EL (cell line): Measurements from ENCODE around the gene PRKCB.

Source experiments
- DNase-seq: peaks from one replicate; pipeline ENCODE4 v3.0.0-alpha.2; 2016

The PRKCB gene

DNA sequence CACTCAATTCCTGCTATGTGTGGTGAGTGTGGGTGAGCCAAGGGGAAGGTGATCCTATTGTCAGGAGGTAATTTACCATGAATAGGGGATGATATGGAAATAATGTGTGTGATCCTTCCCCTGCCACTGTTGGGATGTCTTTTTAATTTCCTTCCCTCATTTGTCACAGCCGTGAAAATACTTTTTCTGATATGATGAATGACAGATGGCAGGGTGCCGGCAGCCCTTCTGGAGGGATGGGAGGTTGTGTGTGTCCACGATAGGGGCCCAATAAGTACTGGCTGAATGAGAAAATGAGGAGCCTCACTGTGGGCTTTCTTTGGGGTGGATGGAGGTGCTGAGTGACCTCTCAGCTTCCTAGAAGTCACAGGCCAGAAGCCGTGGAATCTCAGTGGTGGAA is 109.5 kb downstream of the PRKCB start:
- DNase-seq = no peak

DNA sequence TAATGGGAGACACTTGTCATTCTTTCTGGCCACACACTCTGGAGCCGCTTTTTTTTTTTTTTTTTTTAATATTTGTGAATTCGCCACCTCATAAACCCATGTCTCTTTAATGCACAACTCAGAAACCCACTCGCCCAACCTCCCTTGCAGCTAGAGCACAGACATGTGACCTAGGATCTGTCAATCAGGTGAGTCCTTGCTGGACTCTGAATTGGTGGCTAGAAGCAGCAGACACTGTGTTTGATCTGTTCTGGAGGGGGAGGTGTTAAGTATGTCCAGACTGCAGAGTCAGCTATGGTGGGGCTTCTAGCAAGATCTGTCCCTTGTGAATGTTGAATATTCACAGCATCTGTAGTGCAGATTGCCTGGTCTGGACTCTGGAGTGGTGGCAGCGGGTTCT is 112.1 kb downstream of the PRKCB start:
- no peak for DNase-seq

DNA sequence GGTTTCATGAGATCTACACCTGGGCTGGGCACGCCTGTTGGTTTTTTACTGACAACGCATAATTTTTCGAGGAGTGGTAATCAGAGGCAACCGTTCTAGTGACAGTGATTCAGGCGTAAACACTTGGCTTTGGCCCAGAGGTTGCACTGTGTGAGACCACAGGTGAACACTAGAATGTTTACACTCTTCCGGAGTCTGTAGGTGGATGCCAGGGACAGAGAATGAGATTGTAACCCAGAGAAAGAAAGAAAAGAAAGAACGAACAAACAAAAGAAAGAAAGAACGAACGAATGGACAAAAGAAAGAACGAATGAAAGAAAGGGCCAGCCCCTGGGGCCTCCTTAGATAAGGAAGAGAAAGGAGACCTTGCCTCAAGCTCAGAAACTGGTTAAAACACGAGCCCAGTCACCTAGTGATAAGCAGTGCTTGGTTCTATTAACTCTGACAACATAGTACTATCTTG is 113.2 kb downstream of the PRKCB start:
- no peak for DNase-seq

- DNase-seq = no peak
Measured at GRCh38 chr16:23949630-23950290, 114.0 kb downstream of the PRKCB start.

- no peak for DNase-seq
Measured at GRCh38 chr16:23950291-23950894, 114.6 kb downstream of the PRKCB start.

- no peak for DNase-seq
Measured at GRCh38 chr16:23950898-23951297, 115.1 kb downstream of the PRKCB start.

GRCh38 chr16:23952128-23952970 is 116.6 kb downstream of the PRKCB start:
- DNase-seq = peak; percentile 31

GRCh38 chr16:23952971-23953300 is 117.2 kb downstream of the PRKCB start:
- no peak for DNase-seq

- no peak for DNase-seq
Measured at GRCh38 chr16:23953476-23953875, 117.7 kb downstream of the PRKCB start.

DNA sequence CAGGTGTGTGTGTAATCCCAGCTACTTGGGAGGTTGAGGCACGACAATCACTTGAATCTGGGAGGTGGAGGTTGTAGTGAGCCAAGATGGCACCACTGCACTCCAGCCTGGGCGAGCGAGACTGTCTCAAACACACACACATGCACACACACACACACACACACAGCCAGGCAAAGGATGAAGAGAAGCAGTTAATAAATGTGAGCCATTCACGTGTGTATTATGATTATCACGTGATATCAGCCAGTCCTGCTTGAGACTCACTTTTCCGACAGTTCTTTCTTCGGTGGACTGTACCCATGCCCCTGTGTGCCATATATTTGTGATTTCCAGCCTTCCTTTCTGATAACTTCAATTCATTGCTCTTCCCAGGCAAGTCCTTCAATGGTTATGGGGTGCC is 119.3 kb downstream of the PRKCB start:
- DNase-seq = no peak

GRCh38 chr16:23957287-23957686 is 121.5 kb downstream of the PRKCB start:
- DNase-seq = no peak

- no peak for DNase-seq
Measured at GRCh38 chr16:23959072-23959751, 123.4 kb downstream of the PRKCB start.

DNA sequence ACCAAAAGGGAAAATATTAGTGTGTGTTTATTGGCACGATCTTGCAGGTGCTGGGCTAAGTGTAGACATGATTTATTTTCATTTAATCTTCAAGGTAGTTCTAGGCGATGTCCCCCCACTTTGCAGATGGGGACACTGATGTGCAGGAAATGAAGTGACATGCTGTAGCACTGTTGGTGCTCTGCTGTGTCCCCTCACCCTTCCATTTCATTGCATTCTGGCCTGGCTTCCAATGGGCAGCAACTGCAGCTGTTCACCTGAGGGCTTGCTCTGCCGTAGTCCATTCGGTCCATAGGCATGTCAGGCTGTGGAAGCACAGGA is 123.9 kb downstream of the PRKCB start:
- DNase-seq = no peak

GRCh38 chr16:23960081-23960885 is 124.5 kb downstream of the PRKCB start:
- DNase-seq = no peak

GRCh38 chr16:23962001-23962400 is 126.2 kb downstream of the PRKCB start:
- DNase-seq = no peak

GRCh38 chr16:23964136-23964535 is 128.4 kb downstream of the PRKCB start:
- DNase-seq = no peak

DNA sequence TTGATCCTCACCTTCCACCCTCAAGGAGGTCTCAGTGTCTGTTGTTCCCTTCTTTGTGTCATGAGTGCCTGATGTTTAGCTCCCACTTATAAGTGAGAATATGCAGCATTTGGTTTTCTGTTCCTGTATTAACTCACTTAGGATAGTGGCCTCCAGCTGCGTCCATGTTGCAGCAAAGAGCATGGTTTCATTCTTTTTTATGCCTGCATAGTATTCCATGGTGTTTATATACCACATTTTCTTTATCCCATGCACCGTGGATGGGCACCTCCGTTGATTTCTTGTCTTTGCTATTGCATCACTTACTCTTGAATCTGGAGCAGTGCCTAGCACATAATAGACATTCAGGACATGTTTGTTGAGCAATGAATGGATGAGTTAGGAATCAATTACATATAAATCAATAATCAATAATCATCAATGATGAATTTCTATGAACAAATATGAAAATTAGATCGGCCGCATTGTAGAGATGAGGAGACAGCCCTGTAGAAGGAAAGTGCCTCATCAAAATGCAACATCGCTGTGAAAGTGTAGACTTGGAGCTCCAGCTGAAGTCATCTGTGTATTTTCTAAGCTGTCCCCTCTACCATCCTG is 129.5 kb downstream of the PRKCB start:
- DNase-seq = no peak

- no peak for DNase-seq
Measured at GRCh38 chr16:23966597-23967394, 131.0 kb downstream of the PRKCB start.

DNA sequence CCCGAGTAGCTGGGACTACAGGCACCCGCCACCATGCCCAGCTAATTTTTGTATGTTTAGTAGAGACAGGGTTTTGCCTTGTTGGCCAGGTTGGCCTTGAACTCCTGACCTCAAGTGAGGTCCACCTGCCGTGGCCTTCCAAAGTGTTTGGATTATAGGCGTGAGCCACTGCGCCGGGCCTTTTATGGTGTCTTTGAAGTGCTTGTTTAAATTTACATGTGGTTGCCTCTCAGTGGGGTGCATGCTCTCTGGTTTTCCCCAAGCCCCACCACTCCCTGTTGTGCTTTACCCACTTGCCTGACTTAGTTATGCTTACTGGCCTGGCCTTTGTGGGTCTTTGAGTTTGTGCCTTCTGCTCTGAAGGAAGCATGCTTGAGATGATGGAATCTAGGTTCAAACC is 132.0 kb downstream of the PRKCB start:
- no peak for DNase-seq

- DNase-seq = no peak
Measured at GRCh38 chr16:23968176-23968575, 132.4 kb downstream of the PRKCB start.

DNA sequence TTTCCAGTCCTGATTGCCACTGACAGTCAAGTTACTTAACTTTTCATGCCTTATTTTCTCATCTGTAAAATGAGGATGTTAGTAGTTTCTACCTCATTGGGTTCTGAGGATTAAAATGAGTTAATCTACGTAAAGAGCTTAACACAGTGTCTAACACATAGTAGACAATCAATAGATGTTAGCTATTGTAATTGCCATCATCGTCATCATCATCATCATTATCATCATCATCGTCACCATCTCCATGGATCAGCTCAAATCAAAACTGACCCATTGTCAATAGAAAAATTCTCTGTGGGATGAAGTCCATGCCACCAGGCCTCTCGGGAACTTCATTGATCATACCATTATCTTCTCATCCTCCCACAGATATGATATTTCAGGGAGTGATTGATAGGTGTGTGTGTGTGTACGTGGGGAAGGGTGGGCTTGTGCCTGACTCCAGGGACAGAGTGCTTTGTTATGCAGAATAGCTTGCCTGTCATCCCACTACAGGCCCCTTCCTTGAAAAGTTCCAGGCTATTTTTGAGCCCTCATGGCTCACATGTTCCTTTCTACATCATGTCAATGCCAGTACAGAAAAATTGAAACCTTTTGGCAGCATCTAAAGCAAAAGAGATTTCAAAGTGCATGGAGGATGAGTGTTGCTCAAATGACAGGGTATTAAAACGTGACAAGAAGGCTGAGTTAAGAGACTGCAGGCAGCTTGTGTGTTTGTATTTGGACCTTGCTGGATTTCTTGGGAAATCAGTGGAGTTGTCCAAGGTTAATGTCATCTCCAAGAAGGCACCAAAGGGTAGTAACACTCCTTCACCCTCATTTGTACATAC is 133.9 kb downstream of the PRKCB start:
- DNase-seq = no peak
